NT2/D1 (cell line): ENCODE measurements around the gene C5AR2.

ENCODE experiments used
- SUZ12 ChIP-seq: IDR thresholded peaks from 2 replicates; pipeline ENCODE4 v1.6.1; 2011; ENCODE audit not compliant: insufficient read length, insufficient read depth; ENCODE audit errors: extremely low read depth
- YY1 ChIP-seq: IDR thresholded peaks from 2 replicates; pipeline ENCODE4 v1.6.1; 2011; ENCODE audit not compliant: insufficient read length, insufficient read depth

DNA sequence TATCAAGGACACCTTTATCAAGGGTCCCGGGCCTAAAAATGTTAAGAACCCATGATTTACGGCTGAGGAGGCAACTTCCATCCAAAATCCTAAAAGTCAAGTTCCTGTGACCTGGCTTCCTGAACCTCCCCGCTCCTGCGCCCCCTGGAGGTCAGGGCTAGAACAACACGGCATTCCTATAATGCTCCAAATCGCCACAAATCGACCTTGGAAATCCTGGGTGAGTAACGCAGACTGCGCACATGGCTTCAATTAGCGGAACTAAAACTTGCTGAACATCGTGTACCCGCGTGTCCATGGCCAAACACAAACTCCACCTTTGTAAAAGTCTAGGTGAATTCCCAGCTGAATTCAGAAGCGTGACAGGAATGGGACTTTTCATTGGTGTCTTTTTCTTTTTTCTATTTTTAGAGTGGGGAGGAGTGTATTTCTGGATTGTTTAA is 26.6 kb upstream of the C5AR2 start:
- no peak for TF ChIP-seq YY1
- no peak for TF ChIP-seq SUZ12
